DMS79 (cell line): ENCODE results near the gene LONRF3.

Experiments
- DNase-seq: peaks from one replicate; lab custom pipeline; 2025; lab: John Stamatoyannopoulos, UW

The LONRF3 gene

GRCh38 chrX:119036107-119037029 is 62.0 kb downstream of the LONRF3 start:
- no peak for DNase-seq

DNA sequence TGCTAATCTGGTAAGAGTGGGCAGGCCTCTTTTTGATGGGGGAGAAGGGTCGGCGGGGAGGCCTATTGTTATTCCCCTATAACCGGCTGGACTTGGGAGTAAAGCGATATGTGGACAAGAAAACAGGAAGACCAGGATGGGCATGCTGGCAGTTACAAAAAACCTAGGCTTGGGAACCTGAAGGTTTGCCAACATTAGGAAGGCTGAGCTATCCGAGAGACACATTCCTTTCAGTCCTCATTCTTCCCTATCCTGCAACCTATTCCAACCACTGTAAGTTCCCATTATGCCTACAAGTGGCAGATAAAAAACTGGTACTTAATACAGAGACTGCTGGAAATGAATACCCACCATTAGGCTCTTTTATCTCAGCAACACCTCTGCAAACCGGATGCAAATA is 66.0 kb downstream of the LONRF3 start:
- DNase-seq = no peak

DNA sequence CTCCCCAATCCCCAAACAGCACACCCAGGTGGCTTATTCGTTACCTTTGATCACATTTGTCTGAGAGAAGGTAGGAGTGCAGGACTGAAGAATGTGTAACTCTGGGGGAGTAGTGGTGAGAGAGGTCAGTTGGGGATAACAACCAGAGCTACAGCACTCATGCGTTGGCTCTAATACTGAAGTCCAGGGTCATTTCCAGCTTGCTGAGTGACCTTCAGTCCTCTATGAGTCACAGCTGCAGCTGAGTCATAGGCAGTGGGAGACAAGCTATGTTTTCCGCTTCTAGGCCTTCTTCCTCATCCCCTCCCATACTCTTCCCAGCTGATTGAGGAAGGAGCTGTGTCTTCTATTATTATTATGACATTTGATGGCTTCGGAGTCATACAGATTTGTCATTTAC is 66.8 kb downstream of the LONRF3 start:
- DNase-seq = no peak

DNA sequence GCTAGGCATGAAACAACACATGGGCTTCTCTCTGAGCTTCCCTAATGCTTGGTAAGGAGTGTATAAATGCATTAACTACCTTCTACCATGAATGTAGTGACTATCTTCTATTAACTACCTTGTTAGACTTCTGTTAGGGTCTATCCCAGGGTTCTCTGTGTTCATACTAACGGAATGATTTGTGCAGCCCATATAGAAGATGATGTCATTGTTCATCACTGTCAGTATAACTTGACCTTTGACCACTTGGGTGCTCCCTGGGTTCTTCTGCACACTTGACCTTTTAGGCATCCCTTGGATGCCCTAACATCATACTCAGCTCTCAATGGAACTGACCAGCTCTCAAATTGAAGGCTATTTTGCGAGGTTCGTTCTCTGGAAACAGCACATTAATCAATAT is 67.6 kb downstream of the LONRF3 start:
- DNase-seq = no peak

GRCh38 chrX:119042996-119043395 is 68.6 kb downstream of the LONRF3 start:
- DNase-seq = no peak

- DNase-seq = no peak
These were observed 71.5 kb downstream of the LONRF3 start for GRCh38 chrX:119045884-119046283.

DNA sequence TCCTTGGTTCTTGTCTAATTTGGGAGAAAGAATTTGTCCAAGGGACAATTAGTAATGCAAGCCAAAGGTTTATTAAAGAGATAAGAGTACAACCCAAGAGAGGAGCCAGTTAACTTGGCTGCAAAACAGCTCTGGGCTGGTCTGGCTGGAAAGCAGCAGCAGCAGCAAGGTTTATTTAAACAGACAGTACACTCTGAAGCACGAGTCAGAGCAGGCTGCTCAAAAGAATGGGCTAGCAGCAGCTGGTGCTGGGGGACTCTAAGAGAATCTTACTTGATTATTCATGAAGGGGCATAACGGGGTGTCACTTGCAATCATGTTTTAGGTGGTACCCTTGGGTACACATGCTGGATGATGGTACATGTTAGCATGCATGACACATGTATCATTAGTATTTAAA is 81.3 kb downstream of the LONRF3 start:
- no peak for DNase-seq

DNA sequence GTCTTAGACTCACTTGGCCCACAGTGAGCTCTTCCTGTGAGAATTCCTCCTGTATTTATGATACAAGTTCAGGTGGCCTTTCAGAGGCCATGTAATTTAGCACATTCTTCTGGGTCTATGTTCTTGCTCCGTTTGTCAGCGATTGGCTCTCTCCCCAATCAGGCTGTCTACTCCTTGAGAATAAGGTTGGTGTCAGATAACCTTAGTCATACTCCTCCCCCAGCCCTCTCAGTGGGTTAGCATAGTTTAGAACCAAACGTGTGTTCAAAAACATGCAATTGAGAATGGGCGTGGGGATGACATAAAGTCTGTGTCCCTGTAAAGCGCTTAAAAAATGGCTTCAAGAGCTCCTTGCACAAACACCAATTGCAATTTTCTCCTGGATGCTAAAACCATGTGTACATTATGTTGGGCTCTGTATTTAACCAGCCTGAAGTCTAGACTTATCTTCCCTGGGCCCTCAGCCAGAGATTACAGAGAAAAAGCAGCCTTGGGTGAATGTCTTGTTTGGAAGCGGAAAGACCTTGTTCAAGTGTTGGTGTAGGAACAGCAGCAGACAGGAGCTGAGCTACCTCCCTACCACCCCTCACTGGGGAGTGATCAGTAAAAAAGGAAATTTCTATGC is 88.4 kb downstream of the LONRF3 start:
- no peak for DNase-seq

GRCh38 chrX:119063428-119063827 is 89.0 kb downstream of the LONRF3 start:
- DNase-seq = no peak

GRCh38 chrX:119067023-119067739 is 92.8 kb downstream of the LONRF3 start:
- DNase-seq = no peak
